Activated CD4-positive, alpha-beta T cell treated with anti-CD3 and anti-CD28 coated beads, Interleukin-2, amount 10 ng/mL, durations not matched to agents 7 days and 5 days (primary cell): ENCODE measurements around the gene C4orf50. TPM values are rescaled to one million over a fixed set of nuclear protein-coding genes. Genes with fewer than 3 reads are reported as not detected.

ENCODE experiments used
- CTCF ChIA-PET: fragments of 350-600 bp; sonication (Branson Sonifier 250); formaldehyde crosslinking; loops from one replicate; lab custom pipeline; 2021; ENCODE audit warnings: antibody characterized with exemption; lab: Charles Lee
- POLR2A ChIA-PET: fragments of 350-600 bp; sonication (Branson Sonifier 250); formaldehyde crosslinking; loops from one replicate; lab custom pipeline; 2021; ENCODE audit warnings: antibody characterized with exemption; lab: Charles Lee
- DNase-seq: peaks from one replicate; pipeline ENCODE4 v3.0.0-alpha.2; 2020
- H3K27ac Mint-ChIP-seq: one replicate; pipeline ENCODE4 v1.8.0; 2021; ENCODE audit warnings: mild to moderate bottlenecking, moderate library complexity, mixed read lengths
- H3K27me3 Mint-ChIP-seq: one replicate; pipeline ENCODE4 v1.8.0; 2021; ENCODE audit warnings: mixed read lengths
- H3K36me3 Mint-ChIP-seq: one replicate; pipeline ENCODE4 v1.8.0; 2021; ENCODE audit warnings: low read depth, mixed read lengths
- H3K4me1 Mint-ChIP-seq: one replicate; pipeline ENCODE4 v1.8.0; 2021; ENCODE audit warnings: mixed read lengths
- H3K4me3 Mint-ChIP-seq: one replicate; pipeline ENCODE4 v1.8.0; 2021; ENCODE audit warnings: mild to moderate bottlenecking, moderate library complexity, mixed read lengths
- H3K9me3 Mint-ChIP-seq: one replicate; pipeline ENCODE4 v1.8.0; 2021; ENCODE audit warnings: mixed read lengths
- total RNA-seq, 2 experiments: library from RNA; stranded (reverse); gene quantifications; one replicate each; pipeline ENCODE4 v1.2.3, GENCODE V29; 2021

C4orf50 gene
- total RNA-seq, 2 experiments from 2014 or later: 0.21 to 0.27 TPM

- H3K27me3 Mint-ChIP-seq: peaks cover 23% of the 10 kb centered on the region
- no peak overlapping the region for H3K4me3 Mint-ChIP-seq
- H3K36me3 Mint-ChIP-seq: no peaks in the 10 kb centered on the region
- no peaks in the 10 kb centered on the region for H3K9me3 Mint-ChIP-seq
- no peak overlapping the region for H3K27ac Mint-ChIP-seq
- CTCF ChIA-PET: no interaction called here
- no peak for DNase-seq
- POLR2A ChIA-PET: no interaction called here
- no peaks in the 10 kb centered on the region for H3K4me1 Mint-ChIP-seq
These were observed 41.3 kb downstream of the C4orf50 start for GRCh38 chr4:5976921-5977320.

GRCh38 chr4:5976431-5976830, 41.8 kb downstream of the C4orf50 start:
- POLR2A ChIA-PET: no interaction called here
- Mint-ChIP-seq H3K36me3 (no peaks in the 10 kb centered on the region), H3K4me1 (no peaks in the 10 kb centered on the region), H3K27me3 (peaks cover 23% of the 10 kb centered on the region), H3K9me3 (no peaks in the 10 kb centered on the region), H3K4me3 (no peak overlapping the region), H3K27ac (no peak overlapping the region)
- CTCF ChIA-PET: interaction anchor here (0.6 kb wide), 1 partner anchor 356 kb away, joined by 3 read pairs; no protein-coding TSS in a partner anchor
- DNase-seq: no peak

GRCh38 chr4:5974321-5974720, 43.9 kb downstream of the C4orf50 start:
- Mint-ChIP-seq H3K9me3 (no peaks in the 10 kb centered on the region), H3K4me1 (no peaks in the 10 kb centered on the region), H3K4me3 (no peak overlapping the region), H3K27ac (no peak overlapping the region), H3K27me3 (peaks cover 15% of the 10 kb centered on the region), H3K36me3 (no peaks in the 10 kb centered on the region)
- no peak for DNase-seq
- ChIA-PET CTCF (no interaction called here), POLR2A (no interaction called here)

- no peaks in the 10 kb centered on the region for H3K36me3 Mint-ChIP-seq
- no peak overlapping the region for H3K4me3 Mint-ChIP-seq
- no peaks in the 10 kb centered on the region for H3K9me3 Mint-ChIP-seq
- H3K27me3 Mint-ChIP-seq: peaks cover 9% of the 10 kb centered on the region
- POLR2A ChIA-PET: no interaction called here
- DNase-seq: no peak
- H3K27ac Mint-ChIP-seq: no peak overlapping the region
- CTCF ChIA-PET: no interaction called here
- H3K4me1 Mint-ChIP-seq: no peaks in the 10 kb centered on the region
These were observed 44.6 kb downstream of the C4orf50 start for GRCh38 chr4:5973486-5974220.

- CTCF ChIA-PET: no interaction called here
These were observed 45.2 kb downstream of the C4orf50 start for GRCh38 chr4:5973033-5973432.

GRCh38 chr4:5972571-5972970, 45.7 kb downstream of the C4orf50 start:
- Mint-ChIP-seq H3K27ac (no peak overlapping the region), H3K4me3 (no peak overlapping the region), H3K9me3 (no peaks in the 10 kb centered on the region), H3K27me3 (peaks cover 1% of the 10 kb centered on the region), H3K4me1 (no peaks in the 10 kb centered on the region), H3K36me3 (no peaks in the 10 kb centered on the region)
- ChIA-PET POLR2A (no interaction called here), CTCF (no interaction called here)
- no peak for DNase-seq

More at GRCh38 chr4:5973033-5973432, 45.2 kb downstream of the C4orf50 start:
- H3K4me1 Mint-ChIP-seq: no peaks in the 10 kb centered on the region
- POLR2A ChIA-PET: no interaction called here
- H3K27ac Mint-ChIP-seq: no peak overlapping the region
- H3K36me3 Mint-ChIP-seq: no peaks in the 10 kb centered on the region
- peaks cover 6% of the 10 kb centered on the region for H3K27me3 Mint-ChIP-seq
- DNase-seq: no peak
- H3K9me3 Mint-ChIP-seq: no peaks in the 10 kb centered on the region
- no peak overlapping the region for H3K4me3 Mint-ChIP-seq

DNA sequence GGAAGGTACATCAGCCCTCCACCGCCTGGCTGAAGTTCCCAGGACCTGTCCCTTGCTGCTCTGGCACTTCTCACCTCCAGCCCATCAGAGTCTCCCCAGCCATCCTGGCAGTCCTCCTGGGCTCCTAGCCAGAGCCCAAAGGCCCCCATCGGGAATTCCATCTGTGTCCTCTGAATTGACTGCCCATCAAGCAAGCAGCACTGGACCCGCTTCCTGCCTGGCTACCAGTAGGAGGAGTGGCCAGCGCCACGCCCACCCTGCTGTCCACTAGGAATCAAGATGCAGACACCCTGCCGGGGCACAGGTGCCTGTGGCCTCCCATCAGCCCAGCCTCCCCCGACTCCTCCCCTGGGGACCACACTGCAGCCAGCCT, 47.2 kb downstream of the C4orf50 start:
- Mint-ChIP-seq H3K9me3 (no peaks in the 10 kb centered on the region), H3K27me3 (no peaks in the 10 kb centered on the region), H3K27ac (no peak overlapping the region), H3K36me3 (no peaks in the 10 kb centered on the region), H3K4me1 (no peaks in the 10 kb centered on the region), H3K4me3 (no peak overlapping the region)
- ChIA-PET POLR2A (no interaction called here), CTCF (no interaction called here)
- no peak for DNase-seq

DNA sequence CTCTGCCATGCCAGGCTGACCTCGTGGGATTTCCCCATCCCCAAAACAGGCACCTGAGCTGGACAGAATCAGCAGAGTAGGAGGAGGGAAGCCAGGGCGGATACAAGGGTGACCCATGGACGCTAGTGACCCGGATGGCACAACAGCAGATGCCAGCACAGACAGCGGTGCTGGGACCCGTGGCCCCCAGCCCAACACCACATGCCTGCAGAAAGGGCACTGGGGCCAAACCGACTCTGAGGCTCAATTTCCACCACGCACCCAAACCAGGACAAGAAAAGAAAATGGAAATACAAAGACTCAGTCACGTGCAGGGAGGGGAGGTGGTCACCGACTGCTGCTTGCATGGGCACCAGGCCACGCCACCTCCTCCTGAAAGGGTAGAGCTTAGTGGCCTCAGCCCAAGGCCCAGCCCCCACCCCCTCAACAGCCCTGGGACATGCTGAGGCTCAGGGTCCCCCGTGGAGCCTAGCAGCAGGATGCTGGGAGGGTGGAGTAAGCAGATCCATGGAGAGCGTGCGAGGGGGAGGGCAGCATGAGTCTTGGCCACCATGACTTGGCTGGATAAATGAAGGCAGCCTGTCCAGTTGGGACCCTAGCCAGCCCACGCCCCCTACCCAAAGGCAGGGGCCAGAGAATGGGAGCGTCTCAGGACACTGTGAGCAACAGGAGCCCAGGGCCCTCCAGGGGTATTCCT, 47.7 kb downstream of the C4orf50 start:
- ChIA-PET CTCF (no interaction called here), POLR2A (no interaction called here)
- no peaks in the 10 kb centered on the region for H3K9me3 Mint-ChIP-seq
- no peaks in the 10 kb centered on the region for H3K4me1 Mint-ChIP-seq
- no peak for DNase-seq
- H3K27me3 Mint-ChIP-seq: no peaks in the 10 kb centered on the region
- H3K27ac Mint-ChIP-seq: no peak overlapping the region
- H3K36me3 Mint-ChIP-seq: no peaks in the 10 kb centered on the region
- H3K4me3 Mint-ChIP-seq: no peak overlapping the region

DNA sequence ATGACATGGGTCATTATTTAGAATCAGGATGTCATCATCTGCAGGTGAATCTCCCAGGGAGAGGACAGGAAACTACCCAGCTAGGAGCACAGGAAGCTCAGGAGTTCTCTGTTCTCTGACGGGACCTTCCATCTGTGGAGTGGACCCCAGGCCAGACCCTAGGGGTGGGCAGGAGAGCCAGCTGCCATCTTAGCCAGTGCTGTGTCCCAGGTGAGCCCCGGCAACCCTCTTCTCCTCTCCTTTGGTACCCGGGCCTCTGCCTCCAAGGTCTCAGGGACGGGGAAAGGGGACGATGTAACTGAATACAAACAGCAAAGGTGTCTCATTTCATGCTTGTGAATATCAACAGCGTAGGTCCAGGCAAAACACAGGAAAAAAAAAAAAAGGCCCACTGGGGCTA, 48.5 kb downstream of the C4orf50 start:
- ChIA-PET POLR2A (no interaction called here), CTCF (no interaction called here)
- H3K36me3 Mint-ChIP-seq: no peaks in the 10 kb centered on the region
- no peak overlapping the region for H3K27ac Mint-ChIP-seq
- H3K9me3 Mint-ChIP-seq: no peaks in the 10 kb centered on the region
- no peaks in the 10 kb centered on the region for H3K4me1 Mint-ChIP-seq
- no peaks in the 10 kb centered on the region for H3K27me3 Mint-ChIP-seq
- no peak for DNase-seq
- no peak overlapping the region for H3K4me3 Mint-ChIP-seq

DNA sequence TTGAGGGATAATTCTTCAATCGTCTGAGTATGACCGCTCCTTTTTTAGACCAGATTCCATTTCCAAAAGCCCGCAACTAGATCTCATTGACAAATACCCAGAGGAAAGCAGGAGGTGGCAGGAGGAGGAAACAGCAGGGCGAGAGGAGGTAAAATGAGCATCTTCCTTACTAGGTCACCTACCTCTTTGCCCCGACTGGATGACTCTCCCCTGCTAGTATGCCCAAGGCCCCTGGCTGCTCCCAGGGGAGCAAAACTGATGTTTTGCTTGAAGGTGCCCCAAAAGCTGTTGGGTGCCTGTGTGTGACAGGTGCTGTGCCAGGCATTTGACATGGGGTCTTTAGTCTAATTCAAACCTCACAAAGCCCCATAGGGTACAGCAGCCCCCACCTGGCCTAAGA, 48.9 kb downstream of the C4orf50 start:
- POLR2A ChIA-PET: no interaction called here
- no peaks in the 10 kb centered on the region for H3K36me3 Mint-ChIP-seq
- CTCF ChIA-PET: no interaction called here
- no peak for DNase-seq
- no peaks in the 10 kb centered on the region for H3K9me3 Mint-ChIP-seq
- no peak overlapping the region for H3K27ac Mint-ChIP-seq
- H3K27me3 Mint-ChIP-seq: no peaks in the 10 kb centered on the region
- H3K4me3 Mint-ChIP-seq: no peak overlapping the region
- H3K4me1 Mint-ChIP-seq: no peaks in the 10 kb centered on the region

GRCh38 chr4:5968246-5968645, 50.0 kb downstream of the C4orf50 start:
- no peaks in the 10 kb centered on the region for H3K4me1 Mint-ChIP-seq
- no peak for DNase-seq
- H3K9me3 Mint-ChIP-seq: no peaks in the 10 kb centered on the region
- no peak overlapping the region for H3K27ac Mint-ChIP-seq
- H3K36me3 Mint-ChIP-seq: no peaks in the 10 kb centered on the region
- ChIA-PET CTCF (no interaction called here), POLR2A (no interaction called here)
- H3K4me3 Mint-ChIP-seq: no peak overlapping the region
- H3K27me3 Mint-ChIP-seq: peaks cover 3% of the 10 kb centered on the region

- ChIA-PET CTCF (no interaction called here), POLR2A (no interaction called here)
- H3K27me3 Mint-ChIP-seq: peaks cover 3% of the 10 kb centered on the region
- H3K4me1 Mint-ChIP-seq: no peaks in the 10 kb centered on the region
- no peak for DNase-seq
- H3K27ac Mint-ChIP-seq: no peak overlapping the region
- H3K4me3 Mint-ChIP-seq: no peak overlapping the region
- no peaks in the 10 kb centered on the region for H3K36me3 Mint-ChIP-seq
- no peaks in the 10 kb centered on the region for H3K9me3 Mint-ChIP-seq
These were observed 50.4 kb downstream of the C4orf50 start for GRCh38 chr4:5967783-5968182.

- Mint-ChIP-seq H3K4me1 (no peaks in the 10 kb centered on the region), H3K36me3 (no peaks in the 10 kb centered on the region), H3K27ac (no peak overlapping the region), H3K4me3 (no peak overlapping the region), H3K9me3 (no peaks in the 10 kb centered on the region), H3K27me3 (peaks cover 3% of the 10 kb centered on the region)
- ChIA-PET POLR2A (no interaction called here), CTCF (no interaction called here)
- no peak for DNase-seq
These were observed 53.0 kb downstream of the C4orf50 start for GRCh38 chr4:5965225-5965624.
